Activated CD8-positive, alpha-beta T cell treated with anti-CD3 and anti-CD28 coated beads, Interleukin-2, amount 10 ng/mL, durations not matched to agents 7 days and 5 days (primary cell): ENCODE data around the gene IKZF5. TPM values are rescaled to one million over a fixed set of nuclear protein-coding genes. Genes with fewer than 3 reads are reported as not detected.

Experiments
- ATAC-seq: fragments of 150-1000 bp; cut with Tn5 transposase; one replicate; pipeline ENCODE4 v1.10.0; 2021; ENCODE audit warnings: moderate library complexity
- CTCF ChIA-PET: fragments of 350-600 bp; sonication (Branson Sonifier 250); formaldehyde crosslinking; loops from one replicate; lab custom pipeline; 2021; ENCODE audit warnings: antibody characterized with exemption; lab: Charles Lee
- POLR2A ChIA-PET: fragments of 350-600 bp; sonication (Branson Sonifier 250); formaldehyde crosslinking; loops from one replicate; lab custom pipeline; 2021; ENCODE audit warnings: antibody characterized with exemption; lab: Charles Lee
- DNase-seq: peaks from one replicate; pipeline ENCODE4 v3.0.0-alpha.2; 2020
- H3K27ac Mint-ChIP-seq: one replicate; pipeline ENCODE4 v1.8.0; 2021; ENCODE audit warnings: mild to moderate bottlenecking, mixed read lengths
- H3K27me3 Mint-ChIP-seq: one replicate; pipeline ENCODE4 v1.8.0; 2021; ENCODE audit warnings: low read depth, mixed read lengths
- H3K36me3 Mint-ChIP-seq: one replicate; pipeline ENCODE4 v1.8.0; 2021; ENCODE audit warnings: low read depth, mixed read lengths
- H3K4me1 Mint-ChIP-seq: one replicate; pipeline ENCODE4 v1.8.0; 2021; ENCODE audit warnings: low read depth, mixed read lengths
- H3K4me3 Mint-ChIP-seq: one replicate; pipeline ENCODE4 v1.8.0; 2021; ENCODE audit warnings: mild to moderate bottlenecking, mixed read lengths
- H3K9me3 Mint-ChIP-seq: one replicate; pipeline ENCODE4 v1.8.0; 2022; ENCODE audit warnings: mixed read lengths; ENCODE audit not compliant: insufficient read depth
- total RNA-seq, 2 experiments: library from RNA; stranded (reverse); gene quantifications; one replicate each; pipeline ENCODE4 v1.2.3, GENCODE V29; 2021

The IKZF5 gene
- total RNA-seq, 2 experiments from 2014 or later, result 12.1 to 12.5 TPM

- Mint-ChIP-seq H3K9me3 (no peaks in the 10 kb centered on the region), H3K4me1 (peaks cover 16% of the 10 kb centered on the region), H3K36me3 (no peaks in the 10 kb centered on the region), H3K27ac (peak within 1 kb of the TSS; percentile 97), H3K27me3 (peaks cover 6% of the 10 kb centered on the region), H3K4me3 (peak within 1 kb of the TSS; percentile 81)
- ChIA-PET CTCF (interaction anchor here (0.8 to 3.7 kb wide), 11 partner anchors 10 to 174 kb away, joined by 3 to 39 read pairs (median 5); partner anchors contain the start of genes ACADSB, BUB3 and IKZF5), POLR2A (interaction anchor here (0.6 to 3.0 kb wide), 6 partner anchors 10 to 100 kb away, joined by 3 to 32 read pairs (median 4); partner anchors contain the start of genes ACADSB and IKZF5)
- DNase-seq (peak; percentile 92), ATAC-seq (peak; percentile 99)
Observed at GRCh38 chr10:122980209-122981065, 28.2 kb downstream of the IKZF5 start, which contains the start of gene PSTK. Gene PSTK (plus strand): TSS chr10:122980401. CDS start chr10:122980480, 79 bp downstream.

DNA sequence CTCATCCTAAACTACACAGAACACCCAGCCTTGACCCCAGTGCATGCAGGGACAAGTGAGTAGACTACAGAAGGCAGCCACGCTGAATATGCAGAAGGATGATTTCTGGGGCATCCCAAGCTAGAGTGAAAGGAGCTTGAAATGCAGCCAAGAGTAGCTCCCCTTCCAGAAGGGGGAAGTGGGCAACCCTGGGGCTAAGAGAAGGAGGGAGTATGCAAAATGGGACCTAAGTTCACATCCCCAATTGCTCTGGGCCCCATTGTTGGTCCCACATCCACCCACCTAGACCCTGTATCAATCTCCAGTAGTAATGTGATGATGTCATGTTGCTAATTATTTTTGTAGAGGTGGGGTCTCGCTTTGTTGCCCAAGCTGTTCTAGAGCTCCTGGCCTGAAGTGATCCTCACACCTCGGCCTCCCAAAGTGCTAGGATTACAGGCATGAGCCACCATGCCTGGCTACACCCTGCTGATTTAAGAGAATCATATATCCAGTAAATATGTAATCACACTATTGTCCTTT, 34.0 kb downstream of the IKZF5 start:
- Mint-ChIP-seq H3K36me3 (no peaks in the 10 kb centered on the region), H3K27me3 (peaks cover 11% of the 10 kb centered on the region), H3K27ac (no peak overlapping the region), H3K4me1 (no peaks in the 10 kb centered on the region), H3K4me3 (no peak overlapping the region), H3K9me3 (no peaks in the 10 kb centered on the region)
- no peak for ATAC-seq
- no peak for DNase-seq
- ChIA-PET POLR2A (interaction anchor here (1.0 kb wide), 1 partner anchor 20 kb away, joined by 3 read pairs; no protein-coding TSS in a partner anchor), CTCF (no interaction called here)

- Mint-ChIP-seq H3K9me3 (no peaks in the 10 kb centered on the region), H3K27ac (no peak overlapping the region), H3K27me3 (peaks cover 11% of the 10 kb centered on the region), H3K36me3 (no peaks in the 10 kb centered on the region), H3K4me1 (no peaks in the 10 kb centered on the region), H3K4me3 (no peak overlapping the region)
- ChIA-PET POLR2A (interaction anchor here (1.0 kb wide), 1 partner anchor 20 kb away, joined by 3 read pairs; no protein-coding TSS in a partner anchor), CTCF (no interaction called here)
- ATAC-seq, result no peak
- no peak for DNase-seq
Observed at GRCh38 chr10:122974023-122974422, 34.6 kb downstream of the IKZF5 start.

DNA sequence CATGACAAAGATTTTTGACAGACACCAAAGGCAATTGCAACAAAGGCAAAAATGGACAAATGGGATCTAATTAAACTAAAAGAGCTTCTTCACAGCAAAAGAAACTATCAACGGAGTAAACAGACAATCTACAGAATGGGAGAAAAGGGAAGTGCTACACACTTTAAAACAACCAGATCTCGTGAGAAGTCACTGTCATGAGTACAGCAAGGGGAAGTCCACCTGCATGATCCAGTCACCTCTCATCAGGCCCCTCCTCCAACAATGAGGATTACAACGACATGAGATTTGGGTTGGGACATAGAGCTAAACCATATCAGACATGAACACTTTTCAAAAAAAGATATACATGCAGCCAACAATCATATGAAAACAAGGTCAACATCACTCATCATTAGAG, 39.9 kb downstream of the IKZF5 start:
- peaks cover 12% of the 10 kb centered on the region for H3K9me3 Mint-ChIP-seq
- ChIA-PET CTCF (no interaction called here), POLR2A (no interaction called here)
- no peaks in the 10 kb centered on the region for H3K36me3 Mint-ChIP-seq
- H3K27me3 Mint-ChIP-seq, result peaks cover 18% of the 10 kb centered on the region
- no peaks in the 10 kb centered on the region for H3K4me1 Mint-ChIP-seq
- H3K4me3 Mint-ChIP-seq, result no peak overlapping the region
- no peak overlapping the region for H3K27ac Mint-ChIP-seq
- ATAC-seq (no peak), DNase-seq (no peak)

- Mint-ChIP-seq H3K27ac (no peak overlapping the region), H3K4me3 (no peak overlapping the region), H3K4me1 (no peaks in the 10 kb centered on the region), H3K9me3 (peaks cover 12% of the 10 kb centered on the region), H3K36me3 (no peaks in the 10 kb centered on the region), H3K27me3 (peaks cover 16% of the 10 kb centered on the region)
- ChIA-PET CTCF (interaction anchor here (0.6 kb wide), 1 partner anchor 1949 kb away, joined by 3 read pairs; no protein-coding TSS in a partner anchor), POLR2A (no interaction called here)
- DNase-seq, result no peak
- ATAC-seq, result no peak
Observed at GRCh38 chr10:122966879-122967278, 41.7 kb downstream of the IKZF5 start.

- no peak for ATAC-seq
- POLR2A ChIA-PET, result no interaction called here
Observed at GRCh38 chr10:122962405-122962804, 46.2 kb downstream of the IKZF5 start.

GRCh38 chr10:122957474-122957873, 51.1 kb downstream of the IKZF5 start:
- CTCF ChIA-PET, result no interaction called here
- Mint-ChIP-seq H3K4me3 (no peak overlapping the region), H3K9me3 (peaks cover 3% of the 10 kb centered on the region), H3K4me1 (peaks cover 27% of the 10 kb centered on the region), H3K27ac (no peak overlapping the region), H3K27me3 (peaks cover 17% of the 10 kb centered on the region), H3K36me3 (peaks cover 11% of the 10 kb centered on the region)
- POLR2A ChIA-PET, result no interaction called here
- ATAC-seq (no peak), DNase-seq (no peak)

More at GRCh38 chr10:122962405-122962804, 46.2 kb downstream of the IKZF5 start:
- Mint-ChIP-seq H3K36me3 (no peaks in the 10 kb centered on the region), H3K4me3 (no peak overlapping the region), H3K27me3 (peaks cover 10% of the 10 kb centered on the region), H3K27ac (no peak overlapping the region), H3K9me3 (peaks cover 12% of the 10 kb centered on the region), H3K4me1 (no peaks in the 10 kb centered on the region)
- CTCF ChIA-PET, result no interaction called here
- DNase-seq, result no peak

DNA sequence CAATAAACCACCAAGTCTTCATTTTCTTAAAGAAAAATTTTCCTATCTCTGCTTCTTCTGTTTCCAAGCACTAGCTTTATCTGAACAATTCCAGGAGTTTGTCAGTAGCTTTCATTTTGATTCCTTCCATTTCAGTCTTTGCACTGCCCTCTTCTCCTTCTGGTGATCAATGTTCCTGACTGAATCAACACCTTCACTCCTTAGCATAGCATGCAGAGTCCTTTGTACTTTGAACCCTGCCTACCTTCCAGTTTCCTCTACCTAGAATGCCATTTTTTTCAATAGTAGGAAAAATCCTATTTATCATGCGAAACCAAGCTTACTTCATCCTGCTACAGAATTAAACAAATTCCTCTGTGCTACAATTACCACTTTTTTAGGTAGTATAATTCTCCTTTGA, 52.7 kb downstream of the IKZF5 start:
- H3K4me3 Mint-ChIP-seq, result no peak overlapping the region
- peaks cover 34% of the 10 kb centered on the region for H3K4me1 Mint-ChIP-seq
- no peak for DNase-seq
- H3K27ac Mint-ChIP-seq, result no peak overlapping the region
- peaks cover 17% of the 10 kb centered on the region for H3K36me3 Mint-ChIP-seq
- POLR2A ChIA-PET, result no interaction called here
- peaks cover 3% of the 10 kb centered on the region for H3K9me3 Mint-ChIP-seq
- CTCF ChIA-PET, result interaction anchor here (0.8 to 1.6 kb wide), 3 partner anchors 14 to 25 kb away, joined by 3 to 6 read pairs (median 6); partner anchors contain the start of gene PSTK
- ATAC-seq, result no peak
- H3K27me3 Mint-ChIP-seq, result peaks cover 17% of the 10 kb centered on the region

GRCh38 chr10:122954731-122955050, 53.9 kb downstream of the IKZF5 start:
- peak overlapping the region; percentile 78 for H3K4me3 Mint-ChIP-seq

DNA sequence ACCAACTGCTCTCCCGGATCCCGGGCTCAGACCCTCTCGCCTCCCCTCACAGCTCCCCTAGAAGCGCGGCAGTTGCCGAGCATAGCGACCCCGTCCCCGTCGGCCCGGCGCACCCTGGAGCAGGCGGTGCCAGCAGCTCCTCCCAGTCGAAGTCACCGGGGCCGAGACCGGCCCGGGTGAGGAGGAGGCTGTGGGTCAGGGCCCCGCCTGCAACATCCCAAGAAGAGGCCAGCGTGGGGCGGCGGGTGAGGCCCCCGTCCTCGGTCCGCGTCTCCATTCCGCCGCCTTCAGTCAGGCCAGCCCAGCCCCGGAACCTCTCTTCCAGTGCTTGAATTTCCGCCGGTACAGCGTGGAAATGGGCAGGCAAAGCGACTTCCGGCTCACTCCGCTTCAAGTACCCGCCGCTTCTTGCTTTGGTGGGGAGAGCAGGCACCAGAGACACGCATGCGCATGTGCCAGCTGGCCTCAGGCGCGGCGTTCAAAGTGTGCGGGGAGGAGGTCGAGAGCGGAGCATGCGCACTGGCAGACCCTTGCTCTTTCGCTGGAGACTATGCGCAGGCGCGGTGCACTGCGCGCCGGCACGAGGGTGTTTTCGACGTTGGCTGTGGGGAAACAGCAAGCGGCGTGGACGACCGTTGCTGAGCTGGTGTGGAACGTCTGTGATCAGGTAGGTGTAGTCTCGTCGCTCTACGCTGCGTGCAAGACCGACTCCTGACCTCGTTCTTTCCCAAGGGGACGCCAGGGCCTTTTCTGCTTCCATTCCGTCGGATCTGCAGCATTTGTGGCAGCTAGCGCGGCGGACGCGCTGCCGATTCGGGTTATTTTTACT, 54.5 kb downstream of the IKZF5 start, which contains the start of gene C10orf88:
TSS of gene C10orf88 (minus strand) at position 326 of the 829 bp plus-strand sequence. CDS start at position 277, 49 bp downstream.
- ATAC-seq (peak; percentile 98), DNase-seq (peak; percentile 98)
- Mint-ChIP-seq H3K27ac (peak within 1 kb of the TSS; percentile 87), H3K27me3 (peaks cover 17% of the 10 kb centered on the region), H3K9me3 (peaks cover 3% of the 10 kb centered on the region), H3K4me3 (peak within 1 kb of the TSS; percentile 78), H3K4me1 (peaks cover 37% of the 10 kb centered on the region), H3K36me3 (peaks cover 23% of the 10 kb centered on the region)
- ChIA-PET POLR2A (interaction anchor here (0.6 to 1.9 kb wide), 7 partner anchors 8 to 288 kb away, joined by 3 to 9 read pairs (median 3); partner anchors contain the start of genes ACADSB, IKZF5 and PSTK), CTCF (interaction anchor here (0.9 to 1.5 kb wide), 2 partner anchors 9 to 54 kb away, joined by 3 to 8 read pairs; partner anchors contain the start of gene IKZF5)

More at GRCh38 chr10:122954731-122955050, 53.9 kb downstream of the IKZF5 start:
- CTCF ChIA-PET, result interaction anchor here (1.5 kb wide), 1 partner anchor 53 kb away, joined by 8 read pairs; the partner anchor contains the start of gene IKZF5
- ATAC-seq (no peak), DNase-seq (no peak)
- POLR2A ChIA-PET, result interaction anchor here (0.8 to 1.9 kb wide), 2 partner anchors 53 to 198 kb away, joined by 3 to 9 read pairs; partner anchors contain the start of genes ACADSB and IKZF5
- H3K9me3 Mint-ChIP-seq, result peaks cover 3% of the 10 kb centered on the region
- peaks cover 23% of the 10 kb centered on the region for H3K36me3 Mint-ChIP-seq
- peaks cover 37% of the 10 kb centered on the region for H3K4me1 Mint-ChIP-seq
- peaks cover 17% of the 10 kb centered on the region for H3K27me3 Mint-ChIP-seq
- peak overlapping the region; percentile 87 for H3K27ac Mint-ChIP-seq

GRCh38 chr10:122949296-122949695, 59.3 kb downstream of the IKZF5 start:
- no peaks in the 10 kb centered on the region for H3K9me3 Mint-ChIP-seq
- peaks cover 27% of the 10 kb centered on the region for H3K4me1 Mint-ChIP-seq
- ATAC-seq (no peak), DNase-seq (no peak)
- CTCF ChIA-PET, result no interaction called here
- H3K36me3 Mint-ChIP-seq, result peaks cover 41% of the 10 kb centered on the region
- H3K4me3 Mint-ChIP-seq, result no peak overlapping the region
- POLR2A ChIA-PET, result no interaction called here
- H3K27ac Mint-ChIP-seq, result no peak overlapping the region
- H3K27me3 Mint-ChIP-seq, result no peaks in the 10 kb centered on the region
